H9 (cell line): Measurements from ENCODE around the gene MAP4K3. TPM values are rescaled to one million over a fixed set of nuclear protein-coding genes. Genes with fewer than 3 reads are reported as not detected.

Source experiments
- DNase-seq: peaks from one replicate; pipeline ENCODE4 v3.0.0-alpha.2; 2017
- H2AFZ ChIP-seq: one replicate; pipeline ENCODE4 v1.6.1; 2013; ENCODE audit warnings: mild to moderate bottlenecking, low read length, control low read depth, moderate library complexity
- H2AK5ac ChIP-seq: 2 replicates; pipeline ENCODE4 v1.6.1; 2013; ENCODE audit warnings: low read length, control low read depth, mixed read lengths; ENCODE audit not compliant: insufficient read length
- H2BK120ac ChIP-seq: one replicate; pipeline ENCODE4 v1.6.1; 2013; ENCODE audit warnings: low read depth, mild to moderate bottlenecking, low read length, control low read depth, inconsistent platforms; ENCODE audit not compliant: poor library complexity, severe bottlenecking
- H2BK12ac ChIP-seq: 2 replicates; pipeline ENCODE4 v1.6.1; 2013; ENCODE audit warnings: low read length, control low read depth, mixed read lengths, low read depth; ENCODE audit not compliant: insufficient read length
- H2BK15ac ChIP-seq: 2 replicates; pipeline ENCODE4 v1.6.1; 2013; ENCODE audit warnings: low read depth, low read length, control low read depth
- H2BK20ac ChIP-seq: one replicate; pipeline ENCODE4 v1.6.1; 2013; ENCODE audit warnings: low read depth, mild to moderate bottlenecking, low read length, control low read depth, inconsistent platforms; ENCODE audit not compliant: poor library complexity, severe bottlenecking
- H2BK5ac ChIP-seq: 2 replicates; pipeline ENCODE4 v1.6.1; 2013; ENCODE audit warnings: low read length, control low read depth, mixed read lengths; ENCODE audit not compliant: insufficient read length
- H3K14ac ChIP-seq: 2 replicates; pipeline ENCODE4 v1.6.1; 2013; ENCODE audit warnings: low read length, control low read depth; ENCODE audit not compliant: insufficient read depth
- H3K18ac ChIP-seq: 2 replicates; pipeline ENCODE4 v1.6.1; 2013; ENCODE audit warnings: low read depth, mild to moderate bottlenecking, mixed read lengths, low read length, control low read depth; ENCODE audit not compliant: insufficient read length
- H3K23ac ChIP-seq: 2 replicates; pipeline ENCODE4 v1.6.1; 2013; ENCODE audit warnings: low read length, control low read depth, mixed read lengths, low read depth; ENCODE audit not compliant: insufficient read length
- H3K23me2 ChIP-seq: 2 replicates; pipeline ENCODE4 v1.6.1; 2013; ENCODE audit warnings: low read depth, mild to moderate bottlenecking, mixed read lengths, low read length, control low read depth; ENCODE audit not compliant: insufficient read length, poor library complexity, severe bottlenecking
- H3K27ac ChIP-seq: 2 replicates; pipeline ENCODE4 v1.5.1; 2013; ENCODE audit warnings: low read length, control low read depth, mixed read lengths, low read depth; ENCODE audit not compliant: insufficient read length
- H3K27me3 ChIP-seq: 2 replicates; pipeline ENCODE4 v1.6.1; 2013; ENCODE audit warnings: low read length, control low read depth, inconsistent platforms; ENCODE audit not compliant: insufficient read depth
- H3K4ac ChIP-seq: 2 replicates; pipeline ENCODE4 v1.6.1; 2013; ENCODE audit warnings: low read depth, mild to moderate bottlenecking, control low read depth, inconsistent platforms, low read length, moderate library complexity
- H3K4me1 ChIP-seq: 2 replicates; pipeline ENCODE4 v1.6.1; 2013; ENCODE audit warnings: low read length, control low read depth, inconsistent platforms; ENCODE audit not compliant: insufficient read depth
- H3K4me2 ChIP-seq: 2 replicates; pipeline ENCODE4 v1.6.1; 2013; ENCODE audit warnings: low read length, control low read depth, mixed read lengths; ENCODE audit not compliant: insufficient read length, insufficient read depth
- H3K56ac ChIP-seq: 2 replicates; pipeline ENCODE4 v1.6.1; 2013; ENCODE audit warnings: low read depth, mild to moderate bottlenecking, mixed read lengths, low read length, control low read depth; ENCODE audit not compliant: insufficient read length
- H3K79me1 ChIP-seq: 2 replicates; pipeline ENCODE4 v1.6.1; 2013; ENCODE audit warnings: low read depth, mild to moderate bottlenecking, moderate library complexity, low read length, control low read depth, inconsistent platforms; ENCODE audit not compliant: insufficient read depth, poor library complexity, severe bottlenecking
- H3K79me2 ChIP-seq: 2 replicates; pipeline ENCODE4 v1.6.1; 2013; ENCODE audit warnings: low read length, control low read depth, inconsistent platforms; ENCODE audit not compliant: insufficient read depth
- H3K9ac ChIP-seq: 2 replicates; pipeline ENCODE4 v1.6.1; 2013; ENCODE audit warnings: low read length, control low read depth, mixed read lengths; ENCODE audit not compliant: insufficient read length; ENCODE audit errors: extremely low read depth
- H3K9me3 ChIP-seq: one replicate; pipeline ENCODE4 v1.6.1; 2013; ENCODE audit warnings: low read depth, low read length, inconsistent platforms; ENCODE audit not compliant: control insufficient read depth
- H3T11ph ChIP-seq: one replicate; pipeline ENCODE4 v1.6.1; 2013; ENCODE audit warnings: mild to moderate bottlenecking, low read length, control low read depth, inconsistent platforms
- H4K20me1 ChIP-seq: one replicate; pipeline ENCODE4 v1.6.1; 2013; ENCODE audit not compliant: control insufficient read depth, insufficient read length, insufficient read depth
- H4K5ac ChIP-seq: 2 replicates; pipeline ENCODE4 v1.6.1; 2013; ENCODE audit warnings: low read depth, mild to moderate bottlenecking, mixed read lengths, low read length, control low read depth; ENCODE audit not compliant: insufficient read length
- H4K8ac ChIP-seq: replicated peaks from 2 replicates; pipeline ENCODE4 v1.6.1; 2013; ENCODE audit warnings: low read length, control low read depth, mixed read lengths, low read depth; ENCODE audit not compliant: insufficient read length
- H4K91ac ChIP-seq: 2 replicates; pipeline ENCODE4 v1.6.1; 2013; ENCODE audit warnings: low read depth, mild to moderate bottlenecking, moderate library complexity, mixed read lengths, low read length, control low read depth; ENCODE audit not compliant: insufficient read length
- H3K27ac Mint-ChIP-seq, 3 experiments: 2 replicates in 2 of 3; 3 replicates in 1 of 3; pipeline ENCODE4 v1.8.0; 2020 to 2021; ENCODE audit warnings: mixed read lengths in 3 of 3, mild to moderate bottlenecking in 1 of 3, moderate library complexity in 1 of 3
- H3K27me3 Mint-ChIP-seq: 2 replicates; pipeline ENCODE4 v1.8.0; 2021; ENCODE audit warnings: low read depth, mild to moderate bottlenecking, moderate library complexity, mixed read lengths
- H3K36me3 Mint-ChIP-seq, 3 experiments: 2 replicates in 2 of 3; 3 replicates in 1 of 3; pipeline ENCODE4 v1.8.0; 2020 to 2021; ENCODE audit warnings: low read depth in 3 of 3, mixed read lengths in 3 of 3; ENCODE audit not compliant: insufficient read depth in 1 of 3
- H3K4me1 Mint-ChIP-seq, 2 experiments: 2 replicates each; pipeline ENCODE4 v1.8.0; 2020; ENCODE audit warnings: mixed read lengths in 2 of 2
- H3K4me3 Mint-ChIP-seq, 2 experiments: 2 replicates in 1 of 2; 3 replicates in 1 of 2; pipeline ENCODE4 v1.8.0; 2020 to 2021; ENCODE audit warnings: mild to moderate bottlenecking in 2 of 2, mixed read lengths in 2 of 2, moderate library complexity in 1 of 2
- H3K9me3 Mint-ChIP-seq, 2 experiments: 2 replicates in 1 of 2; 3 replicates in 1 of 2; pipeline ENCODE4 v1.8.0; 2020; ENCODE audit warnings: mild to moderate bottlenecking in 2 of 2, mixed read lengths in 2 of 2, moderate library complexity in 1 of 2
- WGBS: extraction: QIAGEN DNeasy Blood & Tissue Kit; methylation state at CpG from one replicate; pipeline ENCODE4 v1.1.7; 2013; ENCODE audit warnings: missing lambda C conversion rate, low lambda C conversion rate, mixed read lengths; ENCODE audit not compliant: insufficient read length; ENCODE audit errors: extremely low coverage; 5-methylcytosine and 5-hydroxymethylcytosine counted together
- total RNA-seq: library from RNA; stranded (reverse); gene quantifications from 2 replicates; pipeline ENCODE4 v1.2.1, GENCODE V29; 2021
- TF ChIP-seq, protein P1 (sequence below): fragments of 200-600 bp; sonication (generic); conservative IDR thresholded peaks from 3 replicates; pipeline ENCODE4 v1.8.0; 2021; ENCODE audit warnings: antibody characterized with exemption, mild to moderate bottlenecking

Gene MAP4K3
- total RNA-seq, 1 experiment from 2014 or later = 37.9 TPM

DNA sequence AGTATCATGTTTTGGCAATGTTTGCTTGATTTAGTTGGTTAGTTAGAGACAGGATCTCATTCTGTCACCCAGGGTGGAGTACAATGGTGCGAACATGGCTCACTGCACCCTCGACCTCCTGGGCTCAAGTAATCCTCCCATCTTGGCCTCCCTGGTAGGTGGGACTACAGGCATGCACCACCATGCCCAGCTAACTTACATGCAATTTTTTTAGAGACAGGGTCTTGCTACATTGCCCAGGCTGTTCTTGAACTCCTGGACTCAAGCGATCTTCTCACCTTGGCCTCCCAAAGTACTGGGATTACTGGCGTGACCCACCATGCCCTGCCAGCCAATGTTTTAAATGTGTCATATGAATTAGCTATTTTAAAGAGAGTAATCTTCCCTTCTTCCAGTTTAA, 177.0 kb downstream of the MAP4K3 start:
- Histone ChIP-seq H3K27me3 (no peaks in the 10 kb centered on the region), H4K91ac (no peak overlapping the region), H2AK5ac (no peak overlapping the region), H3K23me2 (no peaks in the 10 kb centered on the region), H3K4ac (no peak overlapping the region), H2BK12ac (no peak overlapping the region), H4K8ac (no peak overlapping the region), H2BK120ac (no peak overlapping the region), H2BK15ac (no peak overlapping the region), H3K9ac (no peak overlapping the region), H3K4me1 (no peaks in the 10 kb centered on the region), H3K79me2 (no peaks in the 10 kb centered on the region), H3K79me1 (no peaks in the 10 kb centered on the region), H3K14ac (no peak overlapping the region), H2BK5ac (no peak overlapping the region), H4K5ac (no peak overlapping the region), H3K23ac (no peak overlapping the region), H3K4me2 (no peak overlapping the region), H3K9me3 (no peaks in the 10 kb centered on the region), H4K20me1 (no peaks in the 10 kb centered on the region), H2BK20ac (no peak overlapping the region), H3K27ac (no peak overlapping the region), H3K18ac (no peak overlapping the region), H2AFZ (no peak overlapping the region), H3K56ac (no peak overlapping the region), H3T11ph (no peak overlapping the region)
- Mint-ChIP-seq H3K27me3 (no peaks in the 10 kb centered on the region), H3K27ac (no peak overlapping the region; a peak in 1 of 7 replicates), H3K36me3 (peaks cover 27 to 45% (median 33%) of the 10 kb centered on the region in 3 experiments), H3K4me1 (no peaks in the 10 kb centered on the region), H3K9me3 (no peaks in the 10 kb centered on the region; a peak in 1 of 5 replicates), H3K4me3 (no peak overlapping the region)
- TF ChIP-seq, protein P1, sequence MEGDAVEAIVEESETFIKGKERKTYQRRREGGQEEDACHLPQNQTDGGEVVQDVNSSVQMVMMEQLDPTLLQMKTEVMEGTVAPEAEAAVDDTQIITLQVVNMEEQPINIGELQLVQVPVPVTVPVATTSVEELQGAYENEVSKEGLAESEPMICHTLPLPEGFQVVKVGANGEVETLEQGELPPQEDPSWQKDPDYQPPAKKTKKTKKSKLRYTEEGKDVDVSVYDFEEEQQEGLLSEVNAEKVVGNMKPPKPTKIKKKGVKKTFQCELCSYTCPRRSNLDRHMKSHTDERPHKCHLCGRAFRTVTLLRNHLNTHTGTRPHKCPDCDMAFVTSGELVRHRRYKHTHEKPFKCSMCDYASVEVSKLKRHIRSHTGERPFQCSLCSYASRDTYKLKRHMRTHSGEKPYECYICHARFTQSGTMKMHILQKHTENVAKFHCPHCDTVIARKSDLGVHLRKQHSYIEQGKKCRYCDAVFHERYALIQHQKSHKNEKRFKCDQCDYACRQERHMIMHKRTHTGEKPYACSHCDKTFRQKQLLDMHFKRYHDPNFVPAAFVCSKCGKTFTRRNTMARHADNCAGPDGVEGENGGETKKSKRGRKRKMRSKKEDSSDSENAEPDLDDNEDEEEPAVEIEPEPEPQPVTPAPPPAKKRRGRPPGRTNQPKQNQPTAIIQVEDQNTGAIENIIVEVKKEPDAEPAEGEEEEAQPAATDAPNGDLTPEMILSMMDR = no peak
- no peak for DNase-seq
- WGBS = no CpG with 5 or more reads among the region's 4 CpGs
